ENCODE data around the gene MRPL45.

DNA sequence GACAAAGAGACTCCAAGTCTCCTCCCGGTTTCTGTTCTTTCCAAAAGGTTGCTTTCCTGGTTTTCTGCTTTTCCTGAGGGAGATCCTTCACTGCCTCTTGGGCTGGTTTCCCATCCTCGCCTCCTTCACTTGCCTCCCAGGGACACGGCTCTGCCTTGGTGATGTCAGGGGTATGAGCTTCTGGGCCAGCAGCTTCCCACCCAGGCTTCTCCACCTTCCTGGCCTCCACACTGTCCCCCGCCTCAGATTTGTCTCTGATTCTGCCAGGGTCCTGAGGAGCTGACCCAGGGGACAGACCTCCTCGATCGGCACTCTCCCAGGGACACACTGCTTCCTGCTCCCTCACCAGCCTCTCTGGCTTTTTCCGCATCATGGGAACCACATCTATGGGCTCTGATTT, 32.3 kb downstream of the MRPL45 start:
- no peak for TF ChIP-seq EZH2phosphoT487 (conservative IDR thresholded peaks at IDR 0.05; ENCODE audit: low read length)
- TF ChIP-seq, protein P1, sequence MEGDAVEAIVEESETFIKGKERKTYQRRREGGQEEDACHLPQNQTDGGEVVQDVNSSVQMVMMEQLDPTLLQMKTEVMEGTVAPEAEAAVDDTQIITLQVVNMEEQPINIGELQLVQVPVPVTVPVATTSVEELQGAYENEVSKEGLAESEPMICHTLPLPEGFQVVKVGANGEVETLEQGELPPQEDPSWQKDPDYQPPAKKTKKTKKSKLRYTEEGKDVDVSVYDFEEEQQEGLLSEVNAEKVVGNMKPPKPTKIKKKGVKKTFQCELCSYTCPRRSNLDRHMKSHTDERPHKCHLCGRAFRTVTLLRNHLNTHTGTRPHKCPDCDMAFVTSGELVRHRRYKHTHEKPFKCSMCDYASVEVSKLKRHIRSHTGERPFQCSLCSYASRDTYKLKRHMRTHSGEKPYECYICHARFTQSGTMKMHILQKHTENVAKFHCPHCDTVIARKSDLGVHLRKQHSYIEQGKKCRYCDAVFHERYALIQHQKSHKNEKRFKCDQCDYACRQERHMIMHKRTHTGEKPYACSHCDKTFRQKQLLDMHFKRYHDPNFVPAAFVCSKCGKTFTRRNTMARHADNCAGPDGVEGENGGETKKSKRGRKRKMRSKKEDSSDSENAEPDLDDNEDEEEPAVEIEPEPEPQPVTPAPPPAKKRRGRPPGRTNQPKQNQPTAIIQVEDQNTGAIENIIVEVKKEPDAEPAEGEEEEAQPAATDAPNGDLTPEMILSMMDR (IDR thresholded peaks at IDR 0.05; ENCODE audit: insufficient read depth, low read length, poor library complexity, severe bottlenecking), result no peak
